NCI-H187 treated with DMSO at 0.1 percent for 48 hours (cell line): ENCODE measurements around the gene CADM2.

Source experiments
- DNase-seq: peaks from one replicate; lab custom pipeline; 2025; lab: John Stamatoyannopoulos, UW

The CADM2 gene

DNA sequence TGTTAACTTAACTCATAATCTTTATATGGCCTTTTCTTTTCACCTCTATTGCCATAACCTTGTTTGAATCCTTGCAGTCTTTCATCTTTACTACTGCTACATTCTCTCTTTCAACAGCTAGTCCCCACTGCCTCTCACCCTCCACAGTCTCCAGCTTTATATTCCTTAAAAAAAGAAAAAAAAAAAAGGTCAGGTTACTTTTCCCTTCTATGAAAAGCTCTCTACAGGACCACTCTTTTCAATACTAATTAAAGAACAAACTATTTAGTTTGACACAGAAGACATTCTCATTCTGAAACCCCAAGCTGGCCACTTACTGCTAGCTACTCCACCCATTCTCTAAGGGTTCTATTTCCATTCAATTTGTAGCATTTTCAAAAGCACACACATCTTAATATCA lies 25.6 kb downstream of the CADM2 start:
- DNase-seq, result no peak

DNA sequence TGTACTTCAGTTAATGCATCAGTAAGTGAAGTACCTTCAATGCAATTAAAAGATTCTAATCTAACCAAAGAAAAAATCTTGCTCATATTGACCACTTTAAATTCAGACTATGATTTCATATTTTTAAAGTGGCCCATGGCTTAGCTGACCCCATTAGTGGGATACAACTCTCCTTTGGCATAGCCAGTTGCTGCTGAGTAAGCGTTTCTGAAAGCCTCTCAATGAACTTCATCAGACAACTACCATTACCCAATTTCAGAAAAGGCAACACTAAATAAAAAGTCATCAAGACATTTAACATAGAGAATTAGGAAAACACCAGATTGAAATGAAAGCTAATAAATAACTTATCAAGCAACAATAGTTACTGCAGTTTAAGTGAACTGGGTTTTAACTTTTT lies 27.0 kb downstream of the CADM2 start:
- DNase-seq, result no peak

DNA sequence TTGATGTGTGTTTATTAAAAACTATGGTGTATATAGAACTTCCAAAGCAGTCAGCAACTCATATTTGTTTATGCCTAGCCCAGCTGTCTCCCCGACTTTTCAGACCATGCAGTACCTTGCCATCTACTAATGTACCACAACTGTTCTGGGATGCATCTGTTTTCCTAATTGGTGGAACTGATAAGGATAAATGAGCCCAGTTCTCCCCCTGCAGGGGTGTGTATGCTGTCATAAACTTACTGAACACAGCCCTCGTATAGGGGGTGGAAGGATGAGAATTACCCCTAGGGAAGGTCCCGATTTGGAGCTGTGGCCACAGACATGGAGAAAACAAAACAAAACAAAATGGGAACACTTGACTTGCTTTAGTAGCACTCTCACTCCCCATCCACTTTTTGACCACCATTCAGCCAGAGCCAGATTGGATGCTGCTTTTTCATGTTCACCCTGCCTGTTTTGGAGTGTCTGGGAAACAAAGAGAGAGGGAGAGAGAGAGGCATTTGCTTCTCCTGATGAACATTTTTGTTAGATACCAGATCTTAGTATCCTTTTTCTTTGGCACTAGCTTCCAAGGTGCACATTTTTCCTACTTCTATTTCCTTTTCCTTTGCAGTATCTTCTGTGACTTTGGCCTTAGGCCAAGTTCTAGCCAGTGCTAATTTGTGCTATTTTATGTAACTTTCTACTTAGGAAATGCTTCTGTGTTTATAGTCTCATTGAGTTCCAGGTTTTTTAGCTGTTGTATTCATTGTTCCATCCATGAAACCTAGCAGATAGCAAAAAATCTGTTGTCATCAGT lies 29.1 kb downstream of the CADM2 start:
- DNase-seq, result no peak

DNA sequence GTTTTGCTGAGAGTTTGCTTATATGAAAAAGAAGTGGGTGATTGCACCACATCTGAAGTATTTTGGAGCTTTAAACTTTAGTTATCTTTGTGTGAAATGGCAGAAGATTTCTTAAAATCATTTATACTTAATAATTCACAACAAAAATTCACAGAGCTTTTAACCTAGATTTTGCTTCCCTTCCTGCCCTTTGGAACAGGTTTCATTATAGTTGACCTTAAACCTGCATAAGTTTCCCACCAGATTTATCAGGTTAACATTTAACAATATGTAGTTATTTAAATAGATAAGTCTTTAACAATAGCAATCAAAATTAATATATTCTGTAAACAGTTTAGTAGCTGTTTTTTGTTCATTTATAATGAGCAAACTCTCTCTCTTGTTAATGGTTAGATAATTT lies 30.3 kb downstream of the CADM2 start:
- no peak for DNase-seq

DNA sequence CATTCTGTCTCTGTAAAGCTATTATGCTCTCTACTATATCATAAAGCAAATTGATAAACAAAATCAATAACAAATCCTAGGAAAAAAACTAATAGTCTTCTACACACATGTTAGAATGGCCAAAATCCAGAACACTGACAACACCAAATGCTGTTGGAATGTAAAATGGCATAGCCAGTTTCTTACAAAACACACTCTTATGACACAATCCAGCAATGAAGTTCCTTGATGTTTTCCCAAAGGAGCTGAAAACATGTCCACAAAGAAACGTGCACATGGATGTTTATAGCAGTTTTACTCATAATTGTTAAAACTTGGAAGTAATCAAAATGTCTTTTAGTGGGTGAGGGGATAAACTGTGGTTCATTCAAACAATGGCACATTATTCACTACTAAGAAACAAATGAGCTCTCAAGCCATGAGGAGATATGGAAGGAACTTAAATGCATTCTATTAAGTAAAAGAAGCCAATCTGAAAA lies 32.7 kb downstream of the CADM2 start:
- DNase-seq, result no peak

DNA sequence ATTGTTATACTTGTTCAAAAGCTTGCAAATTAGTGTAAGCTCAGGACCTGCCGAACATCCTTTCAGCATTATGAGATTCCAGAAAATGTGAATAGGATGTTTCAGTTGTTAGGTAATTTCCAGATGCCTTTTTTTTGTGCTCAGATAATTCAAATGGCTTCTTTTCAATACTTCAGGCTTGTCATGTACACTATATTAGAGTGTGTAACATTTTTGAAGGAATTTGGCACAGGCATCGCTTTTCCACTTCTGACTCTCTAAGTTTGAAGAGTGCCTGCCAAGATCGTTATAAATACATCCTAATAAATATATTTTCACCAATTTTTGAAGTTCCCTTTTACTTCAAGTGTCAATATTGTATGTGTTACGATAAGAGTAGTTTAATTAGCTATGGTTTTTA lies 35.2 kb downstream of the CADM2 start:
- DNase-seq, result no peak

DNA sequence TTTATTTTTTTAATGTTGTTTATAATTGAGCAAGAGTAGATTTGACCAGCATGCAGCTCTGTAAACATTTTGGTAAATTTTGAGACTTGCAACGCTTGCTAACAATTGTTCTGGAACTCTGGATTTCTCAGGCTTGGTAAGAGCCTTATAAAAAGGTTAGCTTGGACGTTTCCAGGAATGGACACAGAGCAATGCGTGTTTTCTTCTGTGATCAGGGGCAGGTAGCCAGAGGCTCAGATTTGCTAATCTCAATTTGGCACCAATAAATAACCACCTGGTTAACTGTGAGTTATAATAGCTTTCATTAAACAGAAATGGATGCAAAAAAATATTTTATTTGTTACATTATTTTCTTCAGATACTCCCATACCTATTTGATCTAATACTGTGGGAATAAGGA lies 39.8 kb downstream of the CADM2 start:
- no peak for DNase-seq

DNA sequence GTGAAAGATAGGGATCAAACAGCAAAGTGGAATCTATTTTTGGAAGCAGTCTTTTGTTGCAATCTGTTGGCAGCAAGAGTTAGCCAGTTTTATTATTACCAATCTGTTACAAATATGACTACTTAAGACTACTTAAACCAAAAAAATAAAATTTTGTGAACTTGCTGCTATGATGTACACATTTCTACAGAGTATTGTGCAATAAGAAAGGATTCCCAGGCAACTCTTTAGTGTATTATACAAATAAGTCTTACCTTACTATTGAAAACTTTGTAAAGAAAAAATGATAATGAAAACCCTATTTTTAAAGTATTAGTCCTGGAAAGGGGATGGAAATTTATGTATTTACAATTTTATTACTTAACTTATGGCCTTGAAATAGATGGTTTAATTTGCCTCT lies 44.7 kb downstream of the CADM2 start:
- DNase-seq, result no peak

DNA sequence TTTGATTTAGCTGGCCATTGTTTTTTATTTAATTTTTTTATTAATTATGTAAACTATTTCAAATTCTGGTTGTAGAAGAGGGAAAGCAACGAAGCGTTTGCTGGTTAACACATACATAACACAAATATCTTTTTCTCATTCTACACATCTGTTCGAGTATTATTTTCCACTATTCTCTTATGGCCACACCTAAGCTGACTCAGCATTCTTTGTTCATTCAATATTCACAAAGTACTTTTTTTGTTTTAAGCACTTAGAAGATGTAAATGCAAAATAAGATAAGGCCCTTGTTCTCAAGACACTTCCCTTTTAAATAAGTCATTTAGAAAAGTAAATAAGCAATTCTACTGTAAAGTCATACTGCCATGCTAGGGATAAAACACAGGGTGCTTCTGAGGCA lies 45.4 kb downstream of the CADM2 start:
- no peak for DNase-seq

DNA sequence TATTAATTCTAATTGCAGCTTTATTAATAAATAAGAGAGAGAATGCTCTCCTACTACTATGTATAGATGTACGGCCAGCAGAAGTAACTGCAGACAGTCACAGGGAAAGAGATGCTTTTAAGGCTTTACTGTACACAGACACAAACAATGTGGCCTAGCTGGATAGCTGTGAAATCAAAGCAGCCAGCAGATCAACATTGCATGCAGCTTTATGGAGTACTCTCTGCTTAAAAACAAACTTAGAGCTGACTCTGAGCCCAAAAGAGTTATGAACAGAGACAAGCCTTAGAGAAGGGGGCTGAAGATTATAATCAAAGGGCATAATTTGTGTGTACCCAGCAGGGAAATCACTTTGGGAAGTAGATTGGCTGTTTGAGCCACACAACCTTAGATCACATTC lies 47.2 kb downstream of the CADM2 start:
- DNase-seq, result no peak

DNA sequence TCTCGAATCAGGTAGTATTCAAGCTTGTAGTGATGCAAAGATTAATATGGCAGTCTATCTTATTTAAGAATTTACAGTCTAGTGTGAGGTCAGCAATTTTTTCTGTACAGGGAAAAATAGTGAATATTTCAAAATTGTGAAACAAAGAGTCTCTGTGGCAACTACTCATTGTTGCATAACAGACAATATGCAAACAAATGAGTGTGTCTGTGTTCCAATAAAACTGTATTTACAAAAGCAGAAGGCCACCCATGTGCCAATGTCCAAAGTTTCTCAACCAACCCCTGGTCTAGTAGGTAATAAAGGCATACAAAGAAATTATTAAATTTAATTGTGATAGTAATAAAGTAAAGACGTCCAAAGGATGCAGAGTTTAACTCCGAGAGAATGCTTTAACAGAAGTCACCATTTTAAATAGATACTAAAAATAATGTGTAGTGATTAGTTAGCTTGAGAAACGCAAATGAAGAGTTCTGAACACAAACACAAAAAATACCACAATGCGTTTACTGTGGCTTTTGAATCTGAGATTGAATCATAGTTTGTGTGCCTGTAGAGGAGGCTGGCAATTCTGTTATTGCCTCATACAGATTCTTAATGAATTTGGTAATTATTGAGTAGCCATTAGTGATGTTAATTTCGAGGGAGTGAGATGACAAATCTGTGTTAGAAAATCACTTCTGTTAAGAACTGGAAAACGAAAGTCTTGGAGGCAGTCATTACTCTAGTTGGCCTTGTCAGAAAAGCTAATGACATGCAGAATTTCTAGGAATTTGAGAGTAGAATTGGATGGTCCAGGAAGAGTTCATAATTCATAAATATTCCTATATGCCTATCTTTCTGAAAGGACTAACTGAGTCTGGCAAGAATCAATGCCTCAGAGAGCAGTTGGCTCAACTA lies 48.7 kb downstream of the CADM2 start:
- DNase-seq, result no peak

DNA sequence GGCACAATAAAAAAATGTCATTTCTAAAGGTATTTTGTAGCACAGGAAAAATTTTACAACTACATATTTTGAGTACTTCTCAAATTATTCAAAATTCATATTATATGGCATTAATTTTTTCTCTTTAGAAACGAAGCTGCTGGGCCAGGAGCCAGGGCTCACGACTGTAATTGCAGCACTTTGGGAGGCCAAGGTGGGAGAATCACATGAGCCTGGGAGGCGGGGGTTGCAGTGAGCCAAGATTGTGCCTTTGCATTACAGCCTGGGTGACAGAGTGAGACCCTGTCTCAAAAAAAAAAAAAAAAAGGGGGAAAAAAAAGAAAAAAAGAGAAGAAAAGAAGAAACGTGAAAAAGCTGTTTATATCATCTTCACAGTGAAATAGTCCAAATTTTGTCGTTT lies 62.0 kb downstream of the CADM2 start:
- no peak for DNase-seq

DNA sequence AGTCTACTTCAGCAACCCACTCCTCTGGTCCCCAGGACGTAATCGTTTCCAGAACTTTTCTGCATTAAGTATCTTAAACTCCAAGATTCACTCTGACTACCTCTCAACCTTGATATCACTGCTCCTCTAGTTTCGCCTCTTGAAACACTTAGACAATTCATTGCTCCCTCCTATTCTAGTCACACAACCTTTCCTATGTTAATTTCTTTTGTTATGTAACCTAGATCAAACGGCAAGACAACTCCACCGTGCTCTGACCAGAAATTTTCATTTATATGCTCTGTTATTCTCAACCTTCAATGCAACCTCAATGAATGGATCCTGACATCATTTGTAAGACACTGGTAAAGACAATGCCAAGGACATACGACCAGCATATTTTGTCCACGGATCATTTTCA lies 71.3 kb downstream of the CADM2 start:
- no peak for DNase-seq

DNA sequence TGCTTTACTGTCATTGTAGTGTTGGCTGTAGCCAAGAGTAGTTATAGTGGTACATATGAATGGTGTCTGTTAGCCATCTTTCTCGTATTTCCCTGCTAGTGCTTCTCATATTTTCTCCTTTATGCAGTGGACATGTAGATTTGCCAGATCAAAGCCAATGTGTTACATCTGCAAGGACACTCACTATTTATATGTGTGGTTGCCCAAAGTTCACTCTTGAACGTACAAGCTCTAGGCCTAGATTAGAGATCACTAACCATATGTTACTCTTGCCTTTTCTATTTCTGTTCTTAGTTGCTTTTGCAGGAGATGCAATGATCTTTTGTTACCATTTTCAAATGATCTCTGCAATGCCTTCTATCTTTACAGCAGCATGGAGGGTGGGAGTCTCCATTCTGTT lies 78.4 kb downstream of the CADM2 start:
- no peak for DNase-seq

DNA sequence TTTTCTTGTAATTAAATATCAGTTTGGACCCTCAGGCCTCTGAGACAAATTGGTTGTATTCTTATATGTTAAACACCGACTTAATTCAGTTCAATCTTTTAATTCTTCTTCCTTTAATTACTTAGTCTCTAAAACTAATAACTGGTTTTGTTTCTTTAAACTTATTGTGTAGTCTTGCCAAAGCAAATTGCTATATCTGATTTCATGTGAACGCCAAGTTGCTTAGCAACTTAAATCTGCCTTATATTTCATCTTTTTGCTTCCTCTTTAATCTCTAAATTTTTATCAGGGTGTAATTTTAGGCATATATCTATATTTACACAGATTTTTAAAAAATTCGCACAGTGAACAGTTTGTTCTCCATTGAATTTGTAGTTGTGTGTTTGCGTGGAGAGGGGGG lies 82.2 kb downstream of the CADM2 start:
- DNase-seq, result no peak

DNA sequence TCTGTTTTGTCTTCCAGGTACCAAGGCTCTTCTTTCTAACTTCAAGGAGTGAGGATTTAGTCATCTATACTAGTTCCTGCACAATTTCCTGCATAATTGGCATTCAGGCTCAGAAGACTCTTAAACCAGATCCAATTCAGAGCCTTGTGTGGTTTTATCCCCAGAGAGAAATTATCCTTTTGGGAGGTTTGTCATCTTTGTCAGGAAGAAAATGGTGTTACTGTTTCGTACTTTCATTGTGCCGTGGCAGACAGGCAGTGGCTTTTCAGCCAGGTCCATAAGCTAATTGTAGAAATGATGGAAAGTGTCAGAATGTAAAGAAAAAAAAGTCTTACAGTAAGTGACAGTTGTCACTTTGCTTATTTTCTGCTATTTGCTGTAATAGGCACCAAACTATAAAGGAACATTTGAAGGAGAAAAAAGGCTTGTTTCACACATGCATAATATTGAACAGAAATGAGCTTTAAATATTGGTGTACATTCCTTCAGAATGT lies 82.8 kb downstream of the CADM2 start:
- DNase-seq, result no peak

DNA sequence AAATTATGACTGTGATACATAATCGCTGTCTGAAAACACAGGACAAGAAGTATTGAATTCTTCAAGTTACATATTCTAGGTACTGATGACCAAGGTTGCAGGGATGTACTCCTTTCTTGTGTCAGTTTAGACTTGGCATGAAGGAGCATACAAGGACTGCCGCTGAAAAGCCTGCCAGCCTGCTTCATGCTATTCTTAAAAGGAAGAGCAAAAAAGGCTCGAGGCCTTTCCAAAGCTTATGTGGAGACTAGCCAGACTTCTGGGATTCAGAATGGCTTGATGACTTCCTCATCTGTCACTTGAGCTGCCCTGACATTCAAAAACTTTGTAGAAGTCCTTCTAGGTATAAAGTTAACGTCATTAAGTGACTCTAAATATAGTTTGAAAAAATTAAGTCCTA lies 92.0 kb downstream of the CADM2 start:
- no peak for DNase-seq

DNA sequence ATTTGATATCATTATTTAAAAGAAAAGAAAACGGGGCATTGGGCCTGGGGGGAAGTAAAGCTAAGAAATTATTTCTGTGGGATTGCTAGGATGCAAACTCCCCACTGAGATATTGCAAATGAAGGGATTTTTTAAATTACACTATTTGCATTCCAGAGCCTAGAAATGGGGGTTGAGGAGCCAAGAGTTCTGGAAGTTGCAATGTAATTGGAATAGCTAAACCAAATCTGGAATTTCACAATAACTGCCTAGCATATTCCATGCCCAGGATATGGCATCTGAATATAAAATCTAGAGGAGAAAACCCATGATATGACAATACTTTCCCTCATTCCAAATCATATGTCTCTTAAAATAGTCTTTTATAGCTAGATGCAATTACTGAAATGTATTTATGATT lies 93.0 kb downstream of the CADM2 start:
- no peak for DNase-seq

DNA sequence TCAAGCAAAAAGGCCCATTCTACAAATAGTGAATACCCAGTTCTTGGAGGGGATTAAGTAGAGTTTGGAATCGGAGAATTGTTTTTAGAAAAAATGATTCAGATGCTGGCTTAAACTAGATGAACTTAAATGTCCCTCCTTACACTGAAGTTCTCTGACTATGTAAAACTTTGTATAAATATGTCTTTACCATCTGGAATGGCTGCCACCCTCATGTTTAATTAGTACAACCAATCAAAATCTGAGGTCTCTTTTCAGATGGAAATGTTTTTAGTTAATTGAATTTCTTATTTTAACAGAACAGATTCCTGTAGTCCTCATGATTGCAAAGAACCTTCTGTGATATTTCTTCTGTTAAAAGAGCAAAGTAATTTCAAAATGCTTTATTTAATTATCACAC lies 94.8 kb downstream of the CADM2 start:
- no peak for DNase-seq

DNA sequence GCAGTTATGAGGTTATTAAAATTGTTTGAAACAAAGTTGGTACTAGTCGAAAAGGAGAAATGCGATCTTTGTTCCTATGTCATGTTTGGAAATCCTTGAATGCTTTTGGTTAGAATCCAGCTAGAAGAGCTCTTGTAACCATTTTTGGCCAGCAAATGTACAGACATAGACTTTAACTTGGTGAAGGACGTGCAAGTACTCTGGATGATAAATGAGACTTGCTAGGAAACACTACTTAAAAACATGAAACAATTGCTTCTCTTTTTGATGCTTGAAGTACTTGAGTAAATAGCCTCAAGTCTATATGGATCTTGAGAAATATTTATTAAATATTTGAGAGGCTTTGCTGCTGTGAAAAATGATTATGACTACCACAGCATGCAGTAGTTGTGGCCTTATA lies 95.8 kb downstream of the CADM2 start:
- DNase-seq, result no peak

DNA sequence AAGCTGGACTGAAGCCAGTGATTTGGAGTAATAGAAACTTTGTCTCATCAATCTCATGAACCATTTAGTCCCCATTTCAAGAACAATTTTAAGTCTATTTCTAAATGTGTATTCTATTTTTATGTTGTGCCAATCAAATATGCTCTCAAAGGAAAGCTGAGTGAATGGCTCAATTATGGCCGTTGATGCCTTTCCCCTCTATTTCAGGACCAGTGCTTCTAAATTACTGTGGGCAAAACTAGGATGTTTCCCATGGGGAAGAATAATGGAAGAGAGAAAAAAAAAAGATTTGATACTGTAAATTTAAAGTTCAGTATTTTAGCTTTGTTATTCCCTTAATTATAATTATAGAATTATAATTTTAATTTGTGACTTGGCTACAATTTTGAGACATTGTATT lies 110.1 kb downstream of the CADM2 start:
- no peak for DNase-seq

DNA sequence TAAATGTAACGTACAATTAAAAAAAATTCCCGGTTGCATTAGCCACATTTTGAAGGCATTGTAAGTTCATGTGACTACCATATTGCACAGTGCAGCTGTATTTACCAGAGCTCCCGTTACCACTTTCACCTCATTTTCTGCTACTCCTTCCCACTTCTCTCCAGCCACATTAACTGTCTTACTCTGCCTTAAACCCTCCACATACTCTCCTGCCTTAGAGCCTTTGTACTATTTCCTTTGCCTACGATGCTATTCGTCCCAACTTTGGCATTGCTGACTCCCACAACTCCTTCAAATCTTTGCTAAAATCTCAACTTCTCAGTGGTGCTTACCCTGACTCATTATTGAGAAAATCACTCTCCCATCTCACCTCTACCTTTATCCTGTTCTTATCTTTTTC lies 115.2 kb downstream of the CADM2 start:
- no peak for DNase-seq

DNA sequence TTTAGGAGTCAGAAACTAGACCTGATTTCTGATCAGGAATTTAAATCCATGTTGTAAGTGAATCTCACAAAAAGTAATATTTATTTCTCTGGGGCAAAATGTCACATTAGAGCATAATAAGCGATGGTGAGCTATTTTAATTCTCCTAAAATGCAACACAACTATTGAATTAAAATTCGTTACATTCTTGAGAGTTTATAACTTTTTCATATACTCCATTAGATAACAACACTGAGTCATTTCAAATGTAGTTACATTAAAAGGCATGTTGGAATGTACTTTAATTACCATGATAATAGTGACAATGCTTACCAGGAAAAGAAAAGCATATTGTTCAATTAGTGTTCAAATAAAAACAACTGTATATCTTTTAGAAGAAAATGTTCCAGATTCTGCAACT lies 116.9 kb downstream of the CADM2 start:
- no peak for DNase-seq
